HEK293 (cell line): Measurements from ENCODE around the gene TIMP4.

Experiments used
- ATF2 ChIP-seq: fragments of 450-650 bp; formaldehyde crosslinking; IDR thresholded peaks from 2 replicates; pipeline ENCODE4 v1.5.1; 2016; ENCODE audit warnings: missing biosample characterization, missing genetic modification characterization, low read depth
- MYNN ChIP-seq: fragments of 450-650 bp; formaldehyde crosslinking; IDR thresholded peaks from 2 replicates; pipeline ENCODE4 v1.5.1; 2016; ENCODE audit warnings: missing biosample characterization, missing genetic modification characterization, borderline replicate concordance
- PRDM6 ChIP-seq: fragments of 450-650 bp; formaldehyde crosslinking; IDR thresholded peaks from 2 replicates; pipeline ENCODE4 v1.5.1; 2017; ENCODE audit warnings: missing biosample characterization, missing genetic modification characterization
- ZFP37 ChIP-seq: fragments of 450-650 bp; formaldehyde crosslinking; IDR thresholded peaks from 2 replicates; pipeline ENCODE4 v1.5.1; 2016; ENCODE audit warnings: missing biosample characterization, missing genetic modification characterization
- ZNF10 ChIP-seq: fragments of 450-650 bp; formaldehyde crosslinking; IDR thresholded peaks from 2 replicates; pipeline ENCODE4 v1.5.1; 2017; ENCODE audit warnings: missing biosample characterization, missing genetic modification characterization
- ZNF132 ChIP-seq: fragments of 450-650 bp; formaldehyde crosslinking; IDR thresholded peaks from 2 replicates; pipeline ENCODE4 v1.5.1; 2017; ENCODE audit warnings: missing biosample characterization, missing genetic modification characterization, borderline replicate concordance
- ZNF335 ChIP-seq: fragments of 450-650 bp; formaldehyde crosslinking; conservative IDR thresholded peaks from 2 replicates; pipeline ENCODE4 v1.5.1; 2016; ENCODE audit warnings: missing biosample characterization, missing genetic modification characterization
- ZNF362 ChIP-seq: fragments of 450-650 bp; formaldehyde crosslinking; IDR thresholded peaks from 2 replicates; pipeline ENCODE4 v1.5.1; 2016; ENCODE audit warnings: missing biosample characterization, missing genetic modification characterization
- ZNF549 ChIP-seq: fragments of 450-650 bp; IDR thresholded peaks from 2 replicates; pipeline ENCODE4 v1.5.1; 2018; ENCODE audit warnings: missing biosample characterization, missing genetic modification characterization, mild to moderate bottlenecking, inconsistent platforms, moderate library complexity
- TF ChIP-seq, protein P1 (sequence below): fragments of 450-650 bp; formaldehyde crosslinking; IDR thresholded peaks from 2 replicates; pipeline ENCODE4 v1.5.1; 2016; ENCODE audit warnings: missing biosample characterization, missing genetic modification characterization
- TF ChIP-seq, protein P2 (sequence below): fragments of 450-650 bp; formaldehyde crosslinking; IDR thresholded peaks from 2 replicates; pipeline ENCODE4 v1.5.1; 2017; ENCODE audit warnings: missing biosample characterization, missing genetic modification characterization

- no peak for TF ChIP-seq PRDM6
- TF ChIP-seq, protein P1, sequence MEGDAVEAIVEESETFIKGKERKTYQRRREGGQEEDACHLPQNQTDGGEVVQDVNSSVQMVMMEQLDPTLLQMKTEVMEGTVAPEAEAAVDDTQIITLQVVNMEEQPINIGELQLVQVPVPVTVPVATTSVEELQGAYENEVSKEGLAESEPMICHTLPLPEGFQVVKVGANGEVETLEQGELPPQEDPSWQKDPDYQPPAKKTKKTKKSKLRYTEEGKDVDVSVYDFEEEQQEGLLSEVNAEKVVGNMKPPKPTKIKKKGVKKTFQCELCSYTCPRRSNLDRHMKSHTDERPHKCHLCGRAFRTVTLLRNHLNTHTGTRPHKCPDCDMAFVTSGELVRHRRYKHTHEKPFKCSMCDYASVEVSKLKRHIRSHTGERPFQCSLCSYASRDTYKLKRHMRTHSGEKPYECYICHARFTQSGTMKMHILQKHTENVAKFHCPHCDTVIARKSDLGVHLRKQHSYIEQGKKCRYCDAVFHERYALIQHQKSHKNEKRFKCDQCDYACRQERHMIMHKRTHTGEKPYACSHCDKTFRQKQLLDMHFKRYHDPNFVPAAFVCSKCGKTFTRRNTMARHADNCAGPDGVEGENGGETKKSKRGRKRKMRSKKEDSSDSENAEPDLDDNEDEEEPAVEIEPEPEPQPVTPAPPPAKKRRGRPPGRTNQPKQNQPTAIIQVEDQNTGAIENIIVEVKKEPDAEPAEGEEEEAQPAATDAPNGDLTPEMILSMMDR (tag by site-specific recombination), result no peak
- TF ChIP-seq ZNF362, result no peak
- TF ChIP-seq, protein P2, sequence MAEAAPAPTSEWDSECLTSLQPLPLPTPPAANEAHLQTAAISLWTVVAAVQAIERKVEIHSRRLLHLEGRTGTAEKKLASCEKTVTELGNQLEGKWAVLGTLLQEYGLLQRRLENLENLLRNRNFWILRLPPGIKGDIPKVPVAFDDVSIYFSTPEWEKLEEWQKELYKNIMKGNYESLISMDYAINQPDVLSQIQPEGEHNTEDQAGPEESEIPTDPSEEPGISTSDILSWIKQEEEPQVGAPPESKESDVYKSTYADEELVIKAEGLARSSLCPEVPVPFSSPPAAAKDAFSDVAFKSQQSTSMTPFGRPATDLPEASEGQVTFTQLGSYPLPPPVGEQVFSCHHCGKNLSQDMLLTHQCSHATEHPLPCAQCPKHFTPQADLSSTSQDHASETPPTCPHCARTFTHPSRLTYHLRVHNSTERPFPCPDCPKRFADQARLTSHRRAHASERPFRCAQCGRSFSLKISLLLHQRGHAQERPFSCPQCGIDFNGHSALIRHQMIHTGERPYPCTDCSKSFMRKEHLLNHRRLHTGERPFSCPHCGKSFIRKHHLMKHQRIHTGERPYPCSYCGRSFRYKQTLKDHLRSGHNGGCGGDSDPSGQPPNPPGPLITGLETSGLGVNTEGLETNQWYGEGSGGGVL (tag by site-specific recombination), result no peak
- TF ChIP-seq ATF2 (tag by site-specific recombination), result no peak
- no peak for TF ChIP-seq ZNF10 (tag by site-specific recombination)
- TF ChIP-seq MYNN, result no peak
- TF ChIP-seq ZFP37 (tag by site-specific recombination), result no peak
- no peak for TF ChIP-seq ZNF549 (tag by site-specific recombination)
- TF ChIP-seq ZNF132, result no peak
- no peak for TF ChIP-seq ZNF335
Observed at GRCh38 chr3:12116870-12117269, 41.8 kb downstream of the TIMP4 start.
